MCF 10A (cell line): ENCODE measurements around the gene SCYGR1. TPM values are rescaled to one million over a fixed set of nuclear protein-coding genes. Genes with fewer than 3 reads are reported as not detected.

ENCODE experiments used
- BruUV-seq: library from RNA; stranded (reverse); fragments of 400-500 nt; replicated peaks from 2 replicates; lab custom pipeline; 2021; lab: Mats Ljungman, UMichigan
- CTCF ChIA-PET: fragments of 300-600 bp; sonication (Branson Sonifier 250); formaldehyde crosslinking; extraction: SDS; loops from one replicate; lab custom pipeline; 2021; ENCODE audit warnings: antibody characterized with exemption, inconsistent platforms; lab: Yijun Ruan, JAX
- POLR2A ChIA-PET: fragments of 300-600, 350-650 bp; sonication (Branson Sonifier 250); formaldehyde crosslinking; extraction: SDS; loops from one replicate; lab custom pipeline; 2020; ENCODE audit warnings: antibody characterized with exemption, inconsistent platforms; lab: Yijun Ruan, JAX
- DNase-seq: peaks from one replicate; pipeline ENCODE4 v3.0.0-alpha.2; 2018; ENCODE audit not compliant: unreplicated experiment
- H3K27ac Mint-ChIP-seq: one replicate; pipeline ENCODE4 v1.8.0; 2022; ENCODE audit warnings: mild to moderate bottlenecking, low read depth, mixed read lengths; ENCODE audit not compliant: unreplicated experiment
- H3K27me3 Mint-ChIP-seq: one replicate; pipeline ENCODE4 v1.8.0; 2022; ENCODE audit warnings: mixed read lengths; ENCODE audit not compliant: insufficient read depth, unreplicated experiment
- H3K36me3 Mint-ChIP-seq: one replicate; pipeline ENCODE4 v1.8.0; 2022; ENCODE audit warnings: mild to moderate bottlenecking, moderate library complexity, mixed read lengths; ENCODE audit not compliant: insufficient read depth, unreplicated experiment
- H3K4me1 Mint-ChIP-seq: one replicate; pipeline ENCODE4 v1.8.0; 2022; ENCODE audit warnings: mixed read lengths; ENCODE audit not compliant: insufficient read depth, unreplicated experiment
- H3K4me3 Mint-ChIP-seq: one replicate; pipeline ENCODE4 v1.8.0; 2022; ENCODE audit warnings: mild to moderate bottlenecking, moderate library complexity, mixed read lengths; ENCODE audit not compliant: unreplicated experiment
- H3K9me3 Mint-ChIP-seq: one replicate; pipeline ENCODE4 v1.8.0; 2022; ENCODE audit warnings: mixed read lengths; ENCODE audit not compliant: unreplicated experiment
- CTCF ChIP-seq: fragments of 200-600 bp; IDR thresholded peaks from one replicate; pipeline ENCODE4 v1.8.0; 2022; ENCODE audit warnings: antibody characterized with exemption, mild to moderate bottlenecking; ENCODE audit not compliant: unreplicated experiment
- intact Hi-C: fragments of 100-400 bp; cut with micrococcal nuclease; formaldehyde crosslinking; loops from 2 replicates; pipeline ENCODE4 v1.14.1; 2022
- total RNA-seq: library from RNA; stranded (reverse); gene quantifications from 2 replicates; pipeline ENCODE4 v1.2.3, GENCODE V29; 2022

Gene SCYGR1
- total RNA-seq, 1 experiment from 2014 or later, result not detected

DNA sequence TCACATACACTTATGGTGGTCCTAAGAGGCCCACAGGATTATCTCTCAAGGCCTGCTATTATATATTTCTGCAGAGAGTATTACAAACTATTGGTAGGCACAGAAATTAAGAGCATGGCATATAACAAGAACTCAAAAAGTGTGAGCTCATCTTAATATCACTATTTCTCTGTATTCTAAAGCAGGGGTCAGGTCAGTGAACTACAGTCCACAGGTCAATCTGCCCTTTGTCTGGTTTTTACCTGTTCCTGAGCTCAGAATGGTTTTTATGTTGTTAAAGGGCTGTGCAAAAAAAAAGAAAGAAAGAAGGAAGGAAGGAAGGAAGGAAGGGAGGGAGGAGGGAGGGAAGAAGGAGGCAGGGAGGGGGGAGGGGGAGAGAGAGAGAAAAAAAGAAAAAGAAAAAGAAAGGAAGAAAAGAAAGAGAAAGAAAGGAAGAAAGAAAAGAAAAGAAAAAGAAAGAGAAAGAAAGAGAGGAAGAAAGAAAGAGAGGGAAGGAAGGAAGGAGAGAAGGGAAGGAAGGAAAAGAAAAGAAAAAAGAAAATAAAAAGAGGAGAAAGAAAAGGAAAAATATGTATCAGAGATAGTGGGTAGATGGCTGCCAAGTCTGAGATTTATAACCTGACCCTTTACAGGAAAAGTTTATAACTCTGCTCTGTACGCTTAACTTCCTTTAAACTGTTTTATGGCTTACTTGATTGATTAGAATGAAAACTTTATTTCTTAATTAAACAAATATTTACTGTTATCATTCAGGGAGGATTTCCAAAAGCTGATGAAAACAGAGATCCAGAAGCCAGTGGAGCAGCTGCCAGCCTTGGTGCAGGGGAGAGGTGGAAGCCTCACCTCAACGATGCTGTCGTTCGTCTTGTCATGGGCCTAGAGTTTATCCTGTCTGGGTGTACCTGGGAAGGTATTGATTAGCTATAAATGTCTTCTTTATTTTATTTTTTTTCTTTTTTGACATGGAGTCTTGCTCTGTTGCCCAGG, 11.2 kb upstream of the SCYGR1 start:
- H3K9me3 Mint-ChIP-seq, result no peaks in the 10 kb centered on the region
- H3K4me3 Mint-ChIP-seq, result no peak overlapping the region
- POLR2A ChIA-PET, result interaction anchor here (1.3 kb wide), 1 partner anchor 8 kb away, joined by 3 read pairs; no protein-coding TSS in a partner anchor
- no peak overlapping the region for H3K27ac Mint-ChIP-seq
- no peak for DNase-seq
- H3K27me3 Mint-ChIP-seq, result no peaks in the 10 kb centered on the region
- TF ChIP-seq CTCF, result no peak
- intact Hi-C loops, result no loop called here
- no TSS peak for BruUV-seq
- CTCF ChIA-PET, result interaction anchor here (0.5 to 1.2 kb wide), 4 partner anchors 13 to 259 kb away, joined by 3 to 6 read pairs (median 4); partner anchors contain the start of gene AGFG1
- no peaks in the 10 kb centered on the region for H3K36me3 Mint-ChIP-seq
- peaks cover 19% of the 10 kb centered on the region for H3K4me1 Mint-ChIP-seq

GRCh38 chr2:227397562-227397961, 9.8 kb upstream of the SCYGR1 start:
- TF ChIP-seq CTCF, result no peak
- Mint-ChIP-seq H3K27me3 (no peaks in the 10 kb centered on the region), H3K36me3 (no peaks in the 10 kb centered on the region), H3K27ac (no peak overlapping the region), H3K4me1 (peaks cover 13% of the 10 kb centered on the region), H3K4me3 (no peak overlapping the region), H3K9me3 (no peaks in the 10 kb centered on the region)
- DNase-seq, result no peak
- CTCF ChIA-PET, result interaction anchor here (0.6 to 2.5 kb wide), 5 partner anchors 8 to 368 kb away, joined by 3 to 8 read pairs (median 6); no protein-coding TSS in a partner anchor
- POLR2A ChIA-PET, result interaction anchor here (1.3 kb wide), 1 partner anchor 10 kb away, joined by 3 read pairs; no protein-coding TSS in a partner anchor
- intact Hi-C loops, result no loop called here
- BruUV-seq, result no TSS peak

GRCh38 chr2:227395556-227395955, 7.8 kb upstream of the SCYGR1 start:
- ChIA-PET CTCF (interaction anchor here (2.5 kb wide), 1 partner anchor 10 kb away, joined by 6 read pairs; no protein-coding TSS in a partner anchor), POLR2A (no interaction called here)
- no peaks in the 10 kb centered on the region for H3K27me3 Mint-ChIP-seq
- no peak for TF ChIP-seq CTCF
- no peak overlapping the region for H3K27ac Mint-ChIP-seq
- no peak overlapping the region for H3K4me3 Mint-ChIP-seq
- DNase-seq, result no peak
- peaks cover 13% of the 10 kb centered on the region for H3K4me1 Mint-ChIP-seq
- H3K36me3 Mint-ChIP-seq, result no peaks in the 10 kb centered on the region
- H3K9me3 Mint-ChIP-seq, result no peaks in the 10 kb centered on the region
- intact Hi-C loops, result no loop called here
- BruUV-seq, result no TSS peak

- CTCF ChIA-PET, result interaction anchor here (1.1 kb wide), 1 partner anchor 74 kb away, joined by 4 read pairs; no protein-coding TSS in a partner anchor
- no TSS peak for BruUV-seq
- POLR2A ChIA-PET, result interaction anchor here (0.6 kb wide), 1 partner anchor 35 kb away, joined by 3 read pairs; no protein-coding TSS in a partner anchor
- no peak for TF ChIP-seq CTCF
- Mint-ChIP-seq H3K36me3 (no peaks in the 10 kb centered on the region), H3K4me1 (peaks cover 13% of the 10 kb centered on the region), H3K9me3 (no peaks in the 10 kb centered on the region), H3K27ac (no peak overlapping the region), H3K27me3 (no peaks in the 10 kb centered on the region), H3K4me3 (no peak overlapping the region)
- DNase-seq, result no peak
- intact Hi-C loops, result no loop called here
Observed at GRCh38 chr2:227394401-227394800, 6.7 kb upstream of the SCYGR1 start.
